HEK293T (cell line): ENCODE measurements around the gene DISP3.

Source experiments
- BHLHE40 ChIP-seq: fragments of 450-650 bp; IDR thresholded peaks from 2 replicates; pipeline ENCODE4 v1.6.1; 2016; ENCODE audit warnings: mild to moderate bottlenecking, moderate library complexity, borderline replicate concordance
- CTBP1 ChIP-seq: fragments of 450-650 bp; IDR thresholded peaks from 2 replicates; pipeline ENCODE4 v1.6.1; 2016; ENCODE audit warnings: borderline replicate concordance
- ELF4 ChIP-seq: fragments of 450-650 bp; IDR thresholded peaks from 2 replicates; pipeline ENCODE4 v1.6.1; 2017; ENCODE audit warnings: antibody characterized with exemption
- FOXA1 ChIP-seq: fragments of 450-650 bp; IDR thresholded peaks from 2 replicates; pipeline ENCODE4 v1.6.1; 2016; ENCODE audit warnings: mild to moderate bottlenecking
- FOXM1 ChIP-seq: fragments of 450-650 bp; IDR thresholded peaks from 2 replicates; pipeline ENCODE4 v1.6.1; 2017; ENCODE audit warnings: mild to moderate bottlenecking, borderline replicate concordance
- L3MBTL2 ChIP-seq: fragments of 450-650 bp; conservative IDR thresholded peaks from 2 replicates; pipeline ENCODE4 v1.6.1; 2016; ENCODE audit warnings: mild to moderate bottlenecking
- LEF1 ChIP-seq: fragments of 450-650 bp; IDR thresholded peaks from 2 replicates; pipeline ENCODE4 v1.6.1; 2017; ENCODE audit warnings: mild to moderate bottlenecking, borderline replicate concordance
- NFRKB ChIP-seq: fragments of 450-650 bp; IDR thresholded peaks from 2 replicates; pipeline ENCODE4 v1.6.1; 2016; ENCODE audit warnings: mild to moderate bottlenecking, moderate library complexity
- PKNOX1 ChIP-seq: fragments of 450-650 bp; IDR thresholded peaks from 2 replicates; pipeline ENCODE4 v1.6.1; 2016
- SP1 ChIP-seq: fragments of 450-650 bp; IDR thresholded peaks from 2 replicates; pipeline ENCODE4 v1.6.1; 2017
- SUZ12 ChIP-seq: fragments of 450-650 bp; IDR thresholded peaks from 2 replicates; pipeline ENCODE4 v1.6.1; 2016; ENCODE audit warnings: mild to moderate bottlenecking
- ZNF384 ChIP-seq: fragments of 450-650 bp; IDR thresholded peaks from 2 replicates; pipeline ENCODE4 v1.6.1; 2016

GRCh38 chr1:11438996-11439395 lies 40.0 kb upstream of the DISP3 start:
- TF ChIP-seq BHLHE40, result no peak
- no peak for TF ChIP-seq SUZ12
- TF ChIP-seq FOXM1, result no peak
- TF ChIP-seq NFRKB, result no peak
- TF ChIP-seq ELF4, result no peak
- TF ChIP-seq PKNOX1, result no peak
- no peak for TF ChIP-seq SP1
- TF ChIP-seq LEF1, result no peak
- no peak for TF ChIP-seq ZNF384
- TF ChIP-seq L3MBTL2, result no peak
- TF ChIP-seq FOXA1, result no peak
- no peak for TF ChIP-seq CTBP1
